Mesothelial cell of epicardium (in vitro differentiated cells): ENCODE measurements around the gene C17orf50. TPM values are rescaled to one million over a fixed set of nuclear protein-coding genes. Genes with fewer than 3 reads are reported as not detected.
A peak's percentile ranks its signal among the peaks of the same experiment; 100 is the strongest.

Experiments used
- DNase-seq, 2 experiments: peaks; one replicate each; pipeline ENCODE4 v3.0.0; 2021; ENCODE audit warnings: low spot score in 2 of 2; ENCODE audit not compliant: unreplicated experiment in 2 of 2
- H3K27ac Mint-ChIP-seq: 2 replicates; pipeline ENCODE4 v1.8.0; 2021; ENCODE audit warnings: mixed read lengths
- H3K27me3 Mint-ChIP-seq: 2 replicates; pipeline ENCODE4 v1.8.0; 2021; ENCODE audit warnings: low read depth, mixed read lengths
- H3K36me3 Mint-ChIP-seq: 2 replicates; pipeline ENCODE4 v1.8.0; 2021; ENCODE audit warnings: mixed read lengths
- H3K4me1 Mint-ChIP-seq: 2 replicates; pipeline ENCODE4 v1.8.0; 2021; ENCODE audit warnings: mixed read lengths
- H3K4me3 Mint-ChIP-seq: 2 replicates; pipeline ENCODE4 v1.8.0; 2021; ENCODE audit warnings: mild to moderate bottlenecking, moderate library complexity, mixed read lengths
- H3K9me3 Mint-ChIP-seq: 2 replicates; pipeline ENCODE4 v1.8.0; 2021; ENCODE audit warnings: mixed read lengths
- CTCF ChIP-seq: fragments of 200-600 bp; sonication (generic); IDR thresholded peaks from one replicate; pipeline ENCODE4 v1.5.0; 2021; ENCODE audit warnings: antibody characterized with exemption; ENCODE audit not compliant: unreplicated experiment
- total RNA-seq: library from RNA; stranded (reverse); gene quantifications from 3 replicates; pipeline ENCODE4 v1.2.1, GENCODE V29; 2021

Gene C17orf50
- total RNA-seq, 1 donor from 2014 or later, result not detected

DNA sequence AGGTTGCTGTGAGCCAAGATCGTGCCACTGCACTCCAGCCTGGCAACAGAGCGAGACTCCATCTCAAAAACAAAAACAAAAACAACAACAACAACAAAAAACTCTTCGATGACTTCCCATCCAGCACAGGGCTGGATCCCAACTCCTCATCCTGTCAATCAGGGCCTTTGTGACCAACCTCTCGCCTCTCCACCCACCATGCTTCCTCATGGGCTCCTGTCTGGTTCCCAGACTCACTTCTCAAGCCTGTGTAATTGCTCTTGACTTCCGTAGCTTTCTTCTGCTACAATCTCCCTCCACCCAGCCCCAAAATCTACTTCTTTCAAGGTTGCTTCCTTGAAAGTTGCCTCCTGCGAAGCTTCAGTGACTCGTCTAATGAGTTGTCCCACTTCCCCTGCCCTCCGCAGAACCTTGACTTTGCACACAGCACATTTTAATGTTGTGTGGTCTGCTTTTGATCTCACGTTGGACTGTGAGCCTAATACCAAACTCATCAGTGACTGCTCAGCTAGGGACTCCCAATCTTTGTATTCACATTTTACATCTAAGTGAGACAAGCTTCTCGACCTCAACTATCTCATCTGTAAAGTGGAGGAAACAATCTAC is 30.2 kb upstream of the C17orf50 start:
- H3K36me3 Mint-ChIP-seq, result no peaks in the 10 kb centered on the region
- H3K27me3 Mint-ChIP-seq, result no peaks in the 10 kb centered on the region
- peak overlapping the region; percentile 72 for H3K4me3 Mint-ChIP-seq
- H3K27ac Mint-ChIP-seq, result no peak overlapping the region
- peaks cover 60% of the 10 kb centered on the region for H3K4me1 Mint-ChIP-seq
- no peaks in the 10 kb centered on the region for H3K9me3 Mint-ChIP-seq
- no peak for DNase-seq
- no peak for TF ChIP-seq CTCF

GRCh38 chr17:35731239-35731916 is 29.3 kb upstream of the C17orf50 start, which contains the start of gene RASL10B:
Gene RASL10B (plus strand): TSS chr17:35731639. CDS start chr17:35735185, 3,546 bp downstream.
- peaks cover 52% of the 10 kb centered on the region for H3K4me1 Mint-ChIP-seq
- no peaks in the 10 kb centered on the region for H3K36me3 Mint-ChIP-seq
- H3K27ac Mint-ChIP-seq, result peak within 1 kb of the TSS; percentile 21
- TF ChIP-seq CTCF, result no peak
- H3K4me3 Mint-ChIP-seq, result peak within 1 kb of the TSS; percentile 84
- DNase-seq, result peak in 1 of 2 experiments; percentile 70
- H3K27me3 Mint-ChIP-seq, result no peaks in the 10 kb centered on the region
- H3K9me3 Mint-ChIP-seq, result no peaks in the 10 kb centered on the region

- no peaks in the 10 kb centered on the region for H3K36me3 Mint-ChIP-seq
- H3K4me1 Mint-ChIP-seq, result peaks cover 44% of the 10 kb centered on the region
- H3K4me3 Mint-ChIP-seq, result peak overlapping the region; percentile 84
- no peak for DNase-seq
- TF ChIP-seq CTCF, result no peak
- no peaks in the 10 kb centered on the region for H3K27me3 Mint-ChIP-seq
- peak overlapping the region; percentile 21 for H3K27ac Mint-ChIP-seq
- no peaks in the 10 kb centered on the region for H3K9me3 Mint-ChIP-seq
Measured at GRCh38 chr17:35731917-35732805, 28.5 kb upstream of the C17orf50 start.

- H3K36me3 Mint-ChIP-seq, result no peaks in the 10 kb centered on the region
- H3K4me3 Mint-ChIP-seq, result peak overlapping the region; percentile 84
Measured at GRCh38 chr17:35732806-35733136, 27.9 kb upstream of the C17orf50 start.

More at GRCh38 chr17:35732806-35733136, 27.9 kb upstream of the C17orf50 start:
- no peak for TF ChIP-seq CTCF
- H3K27me3 Mint-ChIP-seq, result no peaks in the 10 kb centered on the region
- no peaks in the 10 kb centered on the region for H3K9me3 Mint-ChIP-seq
- peaks cover 38% of the 10 kb centered on the region for H3K4me1 Mint-ChIP-seq
- H3K27ac Mint-ChIP-seq, result no peak overlapping the region
- DNase-seq, result no peak
